Thoracic aorta (tissue), 2 donors: ENCODE results near the gene PHYHD1. TPM values are rescaled to one million over a fixed set of nuclear protein-coding genes. Genes with fewer than 3 reads are reported as not detected.

ENCODE experiments used
- ATAC-seq: fragments of 150-250 bp; one replicate; pipeline ENCODE4 v1.8.0; 2017; ENCODE audit warnings: low read depth; ENCODE audit not compliant: insufficient number of reproducible peaks, low FRiP score
- DNase-seq: peaks from one replicate; pipeline ENCODE4 v3.0.0-alpha.2; 2020; ENCODE audit warnings: low spot score
- H3K27ac ChIP-seq, 2 donors: fragments of 200-600 bp; sonication (generic); 1 replicate in 1 of 2; 2 replicates in 1 of 2; pipeline ENCODE4 v1.5.1; 2016; ENCODE audit warnings: mild to moderate bottlenecking in 2 of 2, moderate library complexity in 2 of 2
- H3K27me3 ChIP-seq: fragments of 200-600 bp; sonication (generic); replicated peaks from 2 replicates; pipeline ENCODE4 v1.6.0; 2016; ENCODE audit warnings: mild to moderate bottlenecking; ENCODE audit not compliant: insufficient read depth
- H3K36me3 ChIP-seq: fragments of 200-600 bp; sonication (generic); one replicate; pipeline ENCODE4 v1.5.1; 2016
- H3K4me1 ChIP-seq, 2 donors: fragments of 200-600 bp; sonication (generic); 1 replicate in 1 of 2; 2 replicates in 1 of 2; pipeline versions ENCODE4 v1.5.1 to v1.6.0; 2016; ENCODE audit warnings: low read depth in 2 of 2, mild to moderate bottlenecking in 1 of 2; ENCODE audit not compliant: control insufficient read depth in 1 of 2
- H3K4me3 ChIP-seq: fragments of 200-600 bp; sonication (generic); 2 replicates; pipeline ENCODE4 v1.5.1; 2016; ENCODE audit warnings: mild to moderate bottlenecking
- H3K9me3 ChIP-seq: fragments of 200-600 bp; sonication (generic); 2 replicates; pipeline ENCODE4 v1.5.1; 2016
- CTCF ChIP-seq: fragments of 200-600 bp; sonication (generic); IDR thresholded peaks from one replicate; pipeline ENCODE4 v1.5.1; 2019; ENCODE audit warnings: antibody characterized with exemption
- total RNA-seq, 2 donors: library from RNA; depleted of rRNA; stranded (reverse); fragments of >200 nt; gene quantifications; one replicate each; pipeline versions ENCODE4 v1.1.0 to v1.2.3, GENCODE V29; 2016

PHYHD1 gene
- total RNA-seq, 2 donors from 2014 or later: 21.1 to 36.3 TPM

GRCh38 chr9:128987805-128988204 lies 67.0 kb downstream of the PHYHD1 start:
- DNase-seq: peak; percentile 30
- no peak for TF ChIP-seq CTCF
- peak overlapping the region; percentile 51 for H3K4me3 ChIP-seq

More at GRCh38 chr9:128987805-128988204, 67.0 kb downstream of the PHYHD1 start:
- Histone ChIP-seq H3K27me3 (no peaks in the 10 kb centered on the region), H3K9me3 (no peaks in the 10 kb centered on the region), H3K4me1 (peaks cover 2 to 21% of the 10 kb centered on the region in 2 donors), H3K36me3 (peaks cover 46% of the 10 kb centered on the region), H3K27ac (peak overlapping the region; percentile 68 to 80)
- peak; percentile 85 for ATAC-seq

Other genes starting within 250 kb of the PHYHD1 start
- 100 to 1,000 TPM in 1 of 2 donors, 10 to 100 TPM in 1; 83.3 to 201 TPM for gene SET, start 231.8 kb upstream of the PHYHD1 start, total RNA-seq
- 1 to 10 TPM; 4.4 to 4.7 TPM for gene PKN3, start 218.5 kb upstream of the PHYHD1 start, total RNA-seq
- 10 to 100 TPM; 37.0 to 70.3 TPM for gene ZDHHC12, start 196.9 kb upstream of the PHYHD1 start, total RNA-seq
- 10 to 100 TPM; 42.5 to 65.4 TPM for gene ZER1, start 149.1 kb upstream of the PHYHD1 start, total RNA-seq
- gene TBC1D13, start 133.7 kb upstream of the PHYHD1 start, total RNA-seq: 10 to 100 TPM; 15.6 to 25.7 TPM
- gene ENDOG, start 102.5 kb upstream of the PHYHD1 start, total RNA-seq: 10 to 100 TPM; 21.2 to 26.4 TPM
- gene SPOUT1, start 91.2 kb upstream of the PHYHD1 start, total RNA-seq: 10 to 100 TPM; 18.2 to 38.6 TPM
- 10 to 100 TPM in 1 of 2 donors, 1 to 10 TPM in 1; 5.4 to 14.2 TPM for gene KYAT1, start 39.0 kb upstream of the PHYHD1 start, total RNA-seq
- 100 to 1,000 TPM; 125 to 161 TPM for gene LRRC8A, start 38.8 kb upstream of the PHYHD1 start, total RNA-seq
- gene DOLK, start 26.6 kb downstream of the PHYHD1 start, total RNA-seq: 10 to 100 TPM; 10.6 to 17.6 TPM
- 100 to 1,000 TPM in 1 of 2 donors, 10 to 100 TPM in 1; 75.7 to 106 TPM for gene NUP188, start 26.7 kb downstream of the PHYHD1 start, total RNA-seq
- 100 to 1,000 TPM; 101 to 184 TPM for gene SH3GLB2, start 107.3 kb downstream of the PHYHD1 start, total RNA-seq
- gene MIGA2, start 115.6 kb downstream of the PHYHD1 start, total RNA-seq: 10 to 100 TPM; 30.3 to 31.3 TPM
- 1 to 10 TPM; 3.4 to 9.7 TPM for gene DOLPP1, start 160.1 kb downstream of the PHYHD1 start, total RNA-seq
- gene CRAT, start 189.8 kb downstream of the PHYHD1 start, total RNA-seq: 100 to 1,000 TPM in 1 of 2 donors, 10 to 100 TPM in 1; 57.8 to 102 TPM
- gene PTPA, start 190.4 kb downstream of the PHYHD1 start, total RNA-seq: 10 to 100 TPM; 72.2 to 93.3 TPM